RKO (cell line): ENCODE measurements around the gene IPP.
"Not testable (repeated sequence)": the region's sequence is repeated elsewhere in the genome, so short reads cannot be mapped to it uniquely, and the experiment has no call there.

Experiments used
- DNase-seq: peaks from one replicate; pipeline ENCODE4 v3.0.0-alpha.2; 2016; ENCODE audit warnings: low spot score

Gene IPP

DNA sequence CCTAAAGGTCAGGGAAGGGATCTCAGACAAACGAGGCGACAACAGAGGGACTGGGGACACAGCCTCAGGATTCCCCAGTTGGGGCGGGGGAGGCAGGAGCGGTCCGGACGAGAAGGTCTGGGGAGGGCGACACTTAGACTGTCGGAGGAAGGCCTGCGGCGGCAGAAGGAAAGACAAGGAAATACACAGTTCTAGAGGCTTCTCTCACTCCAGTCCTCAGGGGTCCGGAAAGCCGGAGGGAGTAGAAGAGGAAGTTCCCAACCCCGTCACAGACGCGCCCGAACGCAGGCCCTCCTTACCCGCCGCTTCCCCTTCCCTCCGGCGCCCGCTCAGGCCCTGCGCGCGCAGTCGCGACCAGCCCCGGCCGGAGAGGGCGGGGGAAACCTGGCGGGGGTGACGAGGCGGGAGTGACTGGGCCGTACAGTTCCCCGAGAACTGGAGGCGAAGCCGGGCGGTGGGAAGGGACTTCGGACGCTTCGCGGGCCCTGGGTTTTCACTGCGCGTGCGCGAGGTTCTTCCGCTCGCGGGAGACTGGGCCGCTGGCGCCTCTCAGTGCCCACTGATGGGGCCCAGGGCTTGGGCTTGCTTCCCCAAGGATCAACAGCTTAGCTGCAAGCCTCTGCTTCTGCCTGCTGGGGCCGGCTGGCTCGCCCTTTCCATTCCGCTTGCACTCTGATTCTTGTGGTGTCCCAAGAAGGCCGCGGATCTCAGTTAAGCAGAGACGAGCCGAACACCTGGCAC is at the start of gene IPP:
TSS of gene IPP (minus strand) at position 356 of the 741 bp plus-strand sequence. CDS start 4,242 bp downstream, outside the sequence.
- DNase-seq, result peak; percentile 97

DNA sequence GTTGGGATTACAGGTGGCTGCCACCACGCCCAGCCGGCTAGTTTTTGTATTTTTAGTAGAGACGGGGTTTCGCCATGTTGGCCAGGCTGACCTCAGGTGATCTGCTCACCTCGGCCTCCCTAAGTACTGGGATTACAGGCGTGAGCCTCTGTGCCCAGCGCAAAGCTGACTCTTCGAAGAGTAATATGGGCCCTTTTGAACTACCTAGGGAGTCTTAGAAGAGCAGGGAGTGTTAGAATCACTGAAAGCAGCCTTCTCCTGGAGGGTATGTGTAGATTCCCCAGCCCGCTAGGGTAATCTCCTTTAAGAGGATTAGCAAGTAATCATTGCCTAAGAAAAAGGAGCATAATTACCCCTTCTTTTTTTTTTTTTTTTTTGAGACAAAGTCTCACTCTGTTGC is 46.5 kb upstream of the IPP start:
- no peak for DNase-seq

DNA sequence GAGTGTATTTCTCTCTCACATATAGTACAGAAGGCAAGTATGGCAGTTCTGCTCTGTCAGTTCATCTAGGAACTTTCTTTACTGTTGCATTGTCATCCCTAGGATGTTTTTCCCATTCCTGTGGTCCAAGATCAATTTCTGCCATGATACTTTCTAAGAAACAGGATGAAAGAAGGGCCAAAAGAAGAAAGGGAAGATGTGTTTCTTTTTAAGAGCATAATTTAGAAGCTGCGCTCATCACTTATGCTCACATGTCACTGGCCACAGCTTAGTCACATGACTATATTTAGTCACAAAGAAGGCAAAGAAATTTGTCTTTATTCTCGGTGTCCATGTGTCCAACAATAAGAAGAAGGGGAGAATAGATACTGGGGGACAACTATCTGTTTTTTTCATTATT is 45.9 kb upstream of the IPP start:
- no peak for DNase-seq

DNA sequence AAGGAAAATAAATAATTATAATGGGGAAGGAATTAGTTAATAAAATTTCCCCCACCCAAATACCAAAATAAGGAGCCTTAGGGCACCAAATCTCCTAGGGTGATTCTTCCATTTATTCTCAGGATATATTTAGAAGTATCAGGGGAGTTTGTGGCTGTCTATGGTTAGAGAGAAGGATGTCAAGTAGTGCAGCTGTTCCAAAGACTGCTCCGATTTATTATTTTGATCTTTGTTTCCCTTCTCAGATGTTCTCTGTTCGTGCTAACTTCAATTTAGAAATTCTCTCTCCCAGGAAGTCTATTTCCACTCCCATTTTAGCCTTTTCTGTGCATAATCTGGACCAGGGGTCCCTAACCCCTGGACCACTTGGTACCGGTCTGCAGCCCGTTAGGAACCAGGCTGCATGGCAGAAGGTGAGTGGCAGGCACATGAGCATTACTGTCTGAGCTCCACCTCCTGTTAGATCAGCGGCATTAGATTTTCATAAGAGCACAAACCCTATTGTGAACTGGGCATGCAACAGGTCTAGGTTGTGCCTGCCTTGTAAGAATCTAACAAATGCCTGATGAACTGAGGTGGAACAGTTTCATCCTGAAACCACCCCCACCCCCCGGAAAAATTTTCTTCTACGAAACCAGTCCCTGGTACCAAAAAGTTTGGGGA is 43.6 kb upstream of the IPP start:
- no peak for DNase-seq

DNA sequence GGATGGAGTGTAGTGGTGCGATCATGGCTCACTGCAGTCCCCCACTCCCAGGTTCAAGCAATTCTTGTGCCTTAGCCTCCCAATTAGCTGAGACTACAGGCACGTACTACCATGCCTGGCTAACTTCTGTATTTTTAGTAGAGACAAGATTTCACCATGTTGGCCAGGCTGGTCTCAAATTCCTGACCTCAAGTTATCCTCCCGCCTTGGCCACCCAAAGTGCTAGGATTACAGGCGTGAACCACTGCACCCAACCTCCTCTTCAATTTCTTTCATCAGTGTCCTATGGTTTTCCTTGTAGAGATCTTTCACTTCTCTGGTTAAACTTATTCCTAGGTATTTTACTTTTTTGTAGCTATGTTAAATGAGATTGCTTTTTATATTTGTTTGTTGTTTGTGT is 42.3 kb upstream of the IPP start:
- no peak for DNase-seq

DNA sequence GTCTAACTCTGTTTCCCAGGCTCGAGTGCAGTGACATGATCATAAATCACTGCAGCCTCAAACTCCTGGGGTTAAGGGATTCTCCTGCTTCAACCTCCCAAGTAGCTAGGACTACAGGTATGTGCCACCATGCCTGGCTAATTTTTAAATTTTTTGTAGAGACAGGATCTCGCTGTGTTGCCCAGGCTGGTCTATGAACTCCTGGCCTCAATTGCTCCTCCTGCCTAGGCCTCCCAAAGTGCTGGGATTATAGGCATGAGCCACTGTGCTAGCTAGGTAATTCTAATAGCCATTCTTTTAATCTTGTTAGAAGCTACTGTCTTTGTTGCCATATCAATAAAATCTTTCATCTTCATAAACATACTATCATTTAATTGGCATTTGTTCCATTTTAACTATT is 39.1 kb upstream of the IPP start:
- DNase-seq, result no peak

DNA sequence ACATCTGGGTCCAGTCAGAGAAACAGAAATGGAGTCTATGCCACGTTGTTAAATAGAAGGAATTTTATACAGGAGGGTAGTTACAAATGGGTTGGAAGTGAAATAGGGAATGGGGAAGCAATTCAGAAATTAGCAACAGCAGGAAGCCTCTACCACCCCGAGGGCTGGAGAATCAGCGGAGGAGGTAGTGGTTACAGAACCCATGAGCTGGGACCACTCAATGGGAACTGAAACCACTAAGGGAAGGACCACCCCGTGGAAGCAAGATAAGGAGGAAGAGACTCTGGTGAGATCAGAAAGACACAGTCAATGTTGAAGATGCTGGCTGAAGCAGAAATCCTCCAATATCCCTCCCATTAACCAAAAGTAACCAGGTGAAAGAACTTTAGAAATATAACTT is 37.5 kb upstream of the IPP start:
- no peak for DNase-seq

DNA sequence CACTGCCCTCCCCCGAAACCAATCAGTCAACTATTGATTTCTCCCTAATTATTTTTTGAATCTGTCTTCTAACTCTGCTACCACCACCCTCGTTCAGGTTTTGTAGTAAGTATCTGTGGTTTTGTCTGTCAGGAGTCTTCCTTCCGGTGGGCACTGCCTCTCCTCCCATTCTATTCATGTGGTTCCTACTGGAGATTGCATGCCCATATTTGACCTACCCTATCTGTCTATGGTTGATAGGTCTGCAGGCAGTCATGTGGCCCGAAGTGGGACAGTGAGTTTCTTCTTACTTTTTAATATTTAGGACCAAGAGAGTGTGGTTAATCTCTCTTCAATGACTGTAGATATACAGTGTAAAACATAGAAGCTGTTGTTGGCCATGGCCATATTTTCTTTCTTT is 35.1 kb upstream of the IPP start:
- no peak for DNase-seq

DNA sequence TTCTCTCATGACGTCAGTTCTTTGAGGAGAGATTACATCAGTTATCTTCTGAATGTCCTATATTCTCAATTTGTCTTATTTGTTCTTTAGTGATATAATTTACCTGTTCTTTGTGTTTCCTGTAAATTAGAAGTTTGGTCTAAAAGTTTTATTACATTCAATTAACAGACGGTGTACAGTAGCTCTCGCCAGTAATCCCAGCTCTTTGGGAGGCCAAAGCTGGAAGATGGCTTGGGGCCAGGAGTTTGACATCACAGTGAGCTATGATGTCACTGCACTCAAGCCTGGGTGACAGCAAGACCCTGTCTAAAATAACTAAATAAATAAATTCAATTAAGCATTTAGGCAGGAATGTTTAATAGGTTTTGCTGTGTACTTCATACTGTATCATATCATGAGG is 25.3 kb upstream of the IPP start:
- no peak for DNase-seq

DNA sequence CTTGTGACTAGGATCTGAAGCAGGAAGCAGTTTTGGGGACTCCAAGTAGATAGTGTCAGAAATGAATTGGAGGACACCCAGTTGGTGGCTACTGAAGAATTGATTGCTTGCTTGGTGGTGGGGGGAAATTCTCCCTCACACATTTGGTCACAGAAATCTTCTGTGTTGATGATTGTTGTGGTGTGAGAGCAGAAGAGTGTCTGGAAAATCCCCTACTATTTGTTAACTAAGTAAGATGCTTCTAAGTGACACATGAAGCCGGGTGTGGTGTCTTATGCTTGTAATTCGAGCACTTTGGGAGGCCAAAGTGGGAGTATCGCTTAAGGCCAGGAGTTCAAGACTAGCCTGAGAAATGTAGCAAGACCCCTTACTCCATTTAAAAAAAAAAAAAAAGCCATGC is 22.5 kb upstream of the IPP start:
- no peak for DNase-seq

DNA sequence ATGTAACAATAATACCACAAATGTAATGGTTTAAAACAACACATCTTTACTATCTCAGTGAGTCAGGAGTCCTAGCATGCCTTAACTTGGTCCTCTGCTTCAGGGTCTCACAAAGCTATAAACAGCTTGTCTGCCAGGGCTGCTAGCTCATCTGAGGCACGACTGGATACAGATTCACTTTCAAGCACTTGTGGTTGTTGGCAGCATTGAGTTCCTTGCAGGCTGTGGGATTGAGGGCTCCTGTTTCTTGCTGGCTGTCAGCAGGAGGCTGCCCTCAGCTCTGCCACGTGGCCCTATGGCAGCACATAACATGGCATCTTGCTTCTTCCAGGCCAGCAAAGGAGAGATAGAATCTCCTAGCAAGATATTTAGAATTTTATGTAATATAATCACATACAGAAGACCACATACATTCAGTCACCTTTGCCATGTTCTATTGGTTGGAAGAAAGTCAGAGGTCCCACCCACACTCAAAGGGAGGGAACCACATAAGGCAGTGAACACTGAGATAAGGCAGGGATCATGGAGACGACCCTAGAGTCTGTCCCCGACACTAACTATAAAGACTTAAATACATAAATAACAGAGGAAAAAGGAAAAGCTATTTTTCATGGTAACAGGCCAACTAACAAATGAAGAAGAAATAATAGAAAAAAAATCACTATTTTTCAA is 18.9 kb upstream of the IPP start:
- DNase-seq, result no peak

DNA sequence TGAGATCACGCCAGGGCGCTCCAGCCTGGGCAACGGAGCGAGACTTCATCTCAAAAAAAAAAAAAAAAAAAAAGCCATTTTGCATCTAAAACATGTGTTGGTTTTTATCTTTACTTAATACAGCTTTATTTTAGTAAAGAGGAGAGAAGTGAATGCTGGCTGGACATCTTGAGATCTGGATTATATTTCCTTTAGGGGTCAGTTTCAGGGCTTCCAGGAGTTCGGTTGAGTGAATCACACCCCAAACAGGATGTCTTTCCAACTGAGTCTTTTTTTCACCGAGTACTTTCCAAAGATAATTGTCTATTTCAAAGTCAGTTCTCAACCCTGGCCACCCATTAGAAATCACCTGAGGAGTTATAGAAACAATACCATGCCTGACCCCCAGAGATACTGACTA is 16.6 kb upstream of the IPP start:
- DNase-seq, result no peak

DNA sequence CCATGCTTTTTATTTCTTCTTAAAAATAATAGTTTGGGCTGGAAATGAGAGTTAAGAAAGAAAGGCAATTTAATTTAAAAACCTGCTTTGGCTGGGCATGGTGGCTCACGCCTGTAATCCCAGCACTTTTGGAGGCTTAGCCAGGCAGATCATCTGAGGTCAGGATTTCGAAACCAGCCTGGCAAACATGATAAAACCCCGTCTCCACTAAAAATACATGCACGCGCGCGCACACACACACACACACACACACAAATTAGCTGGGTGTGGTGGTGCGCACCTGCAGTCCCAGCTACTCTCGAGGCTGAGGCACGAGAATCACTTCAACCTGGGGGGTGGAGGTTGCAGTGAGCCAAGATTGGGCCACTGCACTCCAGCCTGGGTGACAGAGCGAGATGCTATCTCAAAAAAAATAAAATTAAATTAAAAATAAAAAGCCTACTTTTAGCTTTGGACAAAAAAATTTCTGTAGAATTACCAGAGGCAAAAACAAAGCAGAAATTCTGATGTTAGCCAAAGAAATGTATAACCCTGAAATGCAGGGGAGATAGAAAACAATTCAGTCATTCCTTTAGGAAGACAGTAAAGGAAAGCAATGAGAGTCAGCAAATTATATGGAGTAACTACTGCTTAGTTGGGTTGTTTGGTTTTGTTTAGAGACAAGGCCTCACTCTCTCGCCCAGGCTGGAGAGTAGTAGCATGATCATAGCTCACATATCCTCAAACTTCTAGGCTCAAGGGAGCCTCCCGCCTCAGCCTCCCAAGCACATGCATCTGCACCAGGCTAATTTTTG is 15.7 kb upstream of the IPP start:
- no peak for DNase-seq

DNA sequence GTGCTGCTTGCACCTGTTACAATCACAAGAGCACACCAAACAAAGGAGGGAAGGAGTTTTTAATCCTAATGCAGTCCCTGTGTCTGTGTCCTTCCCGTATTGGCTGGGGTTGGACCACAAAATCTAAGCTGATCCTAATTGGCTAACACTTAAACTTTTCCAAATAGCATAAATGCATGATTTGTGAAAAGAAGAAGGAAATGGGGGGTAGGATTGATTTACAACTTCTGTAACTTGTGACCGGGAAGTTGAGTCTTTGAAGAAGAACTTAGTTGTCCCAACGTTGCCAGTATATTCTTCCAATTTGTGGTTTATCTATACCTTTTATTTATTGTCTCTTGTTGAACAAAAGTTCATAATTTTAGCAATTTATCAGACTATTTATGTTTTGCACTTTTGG is 11.8 kb upstream of the IPP start:
- DNase-seq, result no peak

DNA sequence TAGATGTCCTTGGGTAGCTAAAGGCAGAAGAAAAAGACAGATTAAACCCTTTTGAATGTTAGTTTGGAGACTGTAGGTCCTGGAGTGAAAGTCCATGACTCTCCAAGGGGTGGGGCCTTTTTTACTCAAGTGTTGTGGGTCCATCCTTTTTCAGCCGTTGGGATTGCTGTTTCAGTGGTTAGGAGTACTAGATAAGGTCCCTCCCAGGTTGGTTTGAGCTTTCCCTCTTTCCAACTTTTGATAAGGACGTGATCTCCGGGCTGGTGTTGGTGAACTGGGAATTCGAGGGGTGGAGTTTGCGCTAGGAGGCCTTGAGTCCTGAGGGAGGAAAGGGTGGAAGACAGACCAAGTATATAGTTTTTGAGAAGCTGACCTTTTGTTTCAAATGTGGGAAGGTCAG is 5.2 kb upstream of the IPP start:
- no peak for DNase-seq

DNA sequence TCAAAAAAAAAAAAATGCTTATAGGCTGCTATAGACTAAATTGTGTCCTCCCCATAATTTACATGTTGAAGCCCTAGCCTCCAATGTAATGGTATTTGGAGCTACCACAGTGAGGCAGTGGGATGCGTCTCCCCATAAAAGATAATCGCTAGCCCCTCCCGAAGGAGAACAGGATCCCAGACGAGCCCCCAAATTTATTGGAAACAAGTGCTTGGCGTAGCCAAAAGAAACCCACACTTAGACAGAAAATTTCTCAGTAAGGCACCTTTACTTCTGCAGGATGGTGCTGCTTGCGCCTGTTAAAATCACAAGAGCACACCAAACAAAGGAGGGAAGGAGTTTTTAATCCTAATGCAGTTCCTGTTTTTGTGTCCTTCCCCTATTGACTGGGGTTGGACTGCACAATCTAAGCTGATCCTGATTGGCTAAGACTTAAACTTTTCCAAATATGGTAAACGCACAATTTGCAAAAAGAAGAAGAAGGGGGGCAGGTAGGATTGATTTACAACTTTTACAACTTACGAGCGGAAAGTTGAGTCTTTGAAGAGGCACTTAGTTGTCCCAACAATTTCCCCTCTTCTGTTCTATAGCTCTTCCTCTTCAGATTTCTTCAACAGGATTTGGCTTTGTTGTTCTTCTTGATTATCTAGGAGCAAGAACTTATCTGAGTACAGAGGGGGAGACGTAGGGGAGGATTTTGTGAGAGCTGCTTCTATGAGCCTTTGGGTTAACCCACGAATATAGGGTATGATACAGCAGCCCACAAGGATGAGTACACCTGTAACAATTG is 3.0 kb upstream of the IPP start:
- no peak for DNase-seq

DNA sequence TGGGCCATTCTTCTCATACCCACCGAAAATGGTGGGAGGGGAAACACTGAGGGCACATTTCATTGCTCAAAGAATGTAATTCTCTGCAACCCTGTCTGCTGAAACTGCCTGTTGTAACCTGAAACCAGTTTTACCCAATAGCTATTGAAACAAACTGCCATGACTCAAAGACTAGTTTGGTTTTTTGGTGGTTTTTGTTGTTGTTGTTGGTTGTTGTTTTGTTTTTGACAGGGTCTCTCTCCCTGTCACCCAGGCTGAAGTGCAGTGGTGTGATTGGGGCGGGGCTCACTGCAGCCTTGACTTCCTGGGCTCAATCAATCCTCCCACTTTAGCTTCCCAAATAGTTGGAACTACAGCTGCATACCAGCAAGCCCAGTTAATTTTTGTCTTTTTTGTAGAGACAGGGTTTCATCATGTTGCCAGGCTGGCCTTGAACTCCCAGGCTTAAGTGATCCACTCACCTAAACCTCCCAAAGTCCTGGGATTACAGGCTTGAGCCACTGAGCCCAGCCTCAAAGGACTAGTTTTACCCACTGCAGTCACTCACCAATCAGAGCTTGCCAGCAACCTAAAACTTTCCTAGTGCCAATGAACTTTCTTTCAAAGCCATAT is 2.1 kb upstream of the IPP start:
- DNase-seq, result no peak

DNA sequence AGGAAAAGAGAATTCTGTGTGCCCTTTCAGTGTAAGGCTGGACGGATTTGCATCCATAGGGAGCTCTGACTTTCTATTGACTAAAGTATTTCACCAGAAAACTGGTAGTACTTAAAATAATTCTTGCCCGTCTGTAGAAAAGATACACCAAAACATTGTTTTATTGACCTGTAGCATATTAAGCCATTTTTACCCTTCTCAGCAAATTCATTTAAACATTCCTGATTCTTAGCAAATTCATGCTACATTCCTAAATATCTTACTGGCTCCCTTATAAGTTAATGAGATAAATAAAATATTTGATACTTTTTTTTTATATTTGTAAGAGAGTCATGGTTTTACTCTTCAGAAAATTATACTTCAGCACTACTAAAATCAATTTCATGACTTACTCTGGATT is 1.6 kb upstream of the IPP start:
- DNase-seq, result no peak

DNA sequence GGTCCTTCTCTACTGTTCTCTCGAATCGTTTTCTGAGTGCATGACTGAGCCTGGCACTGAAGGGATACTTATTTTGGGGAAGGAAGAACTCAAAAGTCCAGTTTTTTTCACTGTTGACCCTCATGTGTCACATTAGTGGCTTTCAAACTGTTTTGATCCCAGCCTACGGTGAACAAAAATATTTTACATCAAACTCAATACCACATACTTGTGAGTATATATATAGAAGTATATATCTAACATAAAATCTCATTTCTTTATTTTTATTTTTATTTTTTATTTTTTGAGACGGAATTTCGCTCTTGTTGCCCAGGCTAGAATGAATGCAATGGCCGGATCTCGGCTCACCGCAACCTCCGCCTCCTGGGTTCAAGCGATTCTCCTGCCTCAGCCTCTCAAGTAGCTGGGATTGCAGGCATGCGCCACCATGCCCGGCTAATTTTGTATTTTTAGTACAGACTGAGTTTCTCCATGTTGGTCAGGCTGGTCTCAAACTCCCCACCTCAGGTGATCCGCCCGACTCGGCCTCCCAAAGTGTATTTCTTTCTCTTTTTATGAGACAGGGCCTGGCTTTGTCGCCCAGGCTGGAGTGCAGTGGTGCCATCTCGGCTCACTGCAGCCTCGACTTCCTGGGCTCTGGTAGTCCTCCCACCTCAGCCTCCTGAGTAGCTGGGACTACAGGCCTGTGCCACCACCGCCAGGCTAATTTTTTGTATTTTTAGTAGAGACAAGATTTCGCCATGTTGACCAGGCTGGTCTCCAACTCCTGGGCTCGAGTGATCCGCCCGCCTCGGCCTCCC is 786 bp upstream of the IPP start:
- DNase-seq, result not testable (repeated sequence)

DNA sequence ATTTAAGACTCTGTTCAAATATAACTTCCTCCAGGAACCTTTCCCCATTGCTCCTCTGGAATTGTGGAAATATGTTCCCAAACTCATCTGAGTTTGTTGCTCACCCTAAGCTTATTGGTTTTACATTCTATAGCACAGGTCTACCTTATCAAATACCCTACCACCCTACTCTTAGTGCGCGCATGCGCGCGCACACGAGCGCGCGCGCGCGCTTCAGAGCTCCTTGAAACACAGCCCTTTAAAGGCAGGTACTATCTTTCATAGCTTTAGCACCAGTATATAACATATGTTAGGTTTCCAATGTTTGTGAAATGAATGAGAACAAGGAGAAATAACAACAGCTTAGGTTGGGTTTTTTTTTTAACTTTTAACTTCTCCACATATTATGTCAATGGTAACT is 3.5 kb downstream of the IPP start:
- no peak for DNase-seq
